Stimulated activated CD8-positive, alpha-beta memory T cell treated with anti-CD3 and anti-CD28 coated beads, Interleukin-2, amount 100 ng/mL, for 48 hours (primary cell): ENCODE data around the gene ETS1.

Experiments
- DNase-seq, 2 donors: peaks; one replicate each; pipeline ENCODE4 v3.0.0-alpha.2; 2020; ENCODE audit warnings: low read depth in 2 of 2

Gene ETS1

GRCh38 chr11:128568166-128568778 is 19.1 kb downstream of the ETS1 start:
- no peak for DNase-seq

DNA sequence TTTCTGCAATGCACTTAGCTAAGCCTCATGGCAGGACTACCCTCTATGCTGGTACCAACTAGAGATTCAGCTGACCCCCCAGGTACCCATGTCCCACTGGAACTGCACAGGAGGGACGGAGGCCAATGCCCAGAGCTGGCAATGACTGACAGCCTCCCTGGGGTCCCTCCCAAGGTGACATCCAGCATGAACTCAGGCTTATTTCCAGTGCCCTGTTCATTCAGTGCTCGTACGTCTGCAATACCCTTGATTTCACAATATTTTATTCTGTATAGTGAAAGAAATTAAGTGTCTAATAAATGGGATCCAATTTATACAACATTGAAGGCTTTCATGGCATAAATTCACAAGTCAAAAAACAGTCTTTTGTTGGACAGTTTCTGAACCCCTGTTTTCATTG is 20.2 kb downstream of the ETS1 start:
- DNase-seq: no peak

- no peak for DNase-seq
Measured at GRCh38 chr11:128565881-128566280, 21.5 kb downstream of the ETS1 start.

GRCh38 chr11:128564642-128565245 is 22.6 kb downstream of the ETS1 start:
- DNase-seq: no peak

DNA sequence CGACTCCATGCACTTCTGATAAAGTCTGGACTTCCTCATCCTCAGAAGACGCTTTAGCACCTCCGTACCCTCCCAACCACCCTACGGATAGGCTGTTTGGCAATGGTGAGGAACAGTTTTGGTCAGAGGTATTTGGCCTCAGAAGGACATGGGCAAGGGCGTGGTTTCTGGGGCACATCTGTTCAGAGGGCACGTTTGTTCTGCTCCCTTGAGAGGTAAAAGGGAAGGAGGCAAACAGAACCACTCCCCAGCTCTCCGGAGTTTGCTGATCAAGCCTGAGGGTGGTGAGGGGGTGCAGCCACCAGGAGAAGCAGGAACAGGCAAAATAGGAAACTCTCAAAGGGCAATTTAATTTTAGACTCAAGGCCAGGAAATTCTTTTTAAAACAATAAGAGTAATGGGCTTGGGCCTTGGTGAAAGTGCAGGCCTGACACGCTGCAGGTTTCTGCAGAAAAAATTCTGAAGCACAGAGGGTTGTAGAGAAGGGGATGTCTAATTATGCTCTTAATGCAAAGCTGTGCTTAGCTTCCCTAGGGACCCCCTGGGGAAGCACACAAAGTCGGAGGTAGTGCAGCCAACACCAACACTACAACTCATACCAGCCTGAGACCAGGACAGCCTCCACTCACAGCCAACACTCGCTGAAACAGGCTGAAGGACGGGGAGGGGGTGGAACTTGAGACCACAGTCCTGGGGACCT is 23.3 kb downstream of the ETS1 start:
- DNase-seq: no peak

DNA sequence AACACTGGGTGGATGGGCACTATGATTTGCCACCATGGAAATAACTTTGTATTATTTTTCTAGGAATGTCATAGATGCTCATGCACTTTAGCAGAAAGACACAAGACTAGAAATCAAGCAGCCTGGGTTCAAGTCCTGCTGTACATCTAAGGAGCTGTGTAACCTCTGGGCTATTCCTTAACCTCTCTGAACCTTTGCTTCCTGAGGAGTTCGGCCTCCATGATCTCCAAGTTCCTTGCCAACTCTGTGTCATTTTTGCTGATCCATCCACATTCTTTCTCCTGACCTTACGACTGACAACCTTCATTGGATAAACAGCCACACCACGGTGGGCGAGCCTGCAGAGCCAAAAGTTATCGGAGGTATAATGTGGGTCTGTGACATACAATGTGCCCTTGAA is 24.1 kb downstream of the ETS1 start:
- no peak for DNase-seq

DNA sequence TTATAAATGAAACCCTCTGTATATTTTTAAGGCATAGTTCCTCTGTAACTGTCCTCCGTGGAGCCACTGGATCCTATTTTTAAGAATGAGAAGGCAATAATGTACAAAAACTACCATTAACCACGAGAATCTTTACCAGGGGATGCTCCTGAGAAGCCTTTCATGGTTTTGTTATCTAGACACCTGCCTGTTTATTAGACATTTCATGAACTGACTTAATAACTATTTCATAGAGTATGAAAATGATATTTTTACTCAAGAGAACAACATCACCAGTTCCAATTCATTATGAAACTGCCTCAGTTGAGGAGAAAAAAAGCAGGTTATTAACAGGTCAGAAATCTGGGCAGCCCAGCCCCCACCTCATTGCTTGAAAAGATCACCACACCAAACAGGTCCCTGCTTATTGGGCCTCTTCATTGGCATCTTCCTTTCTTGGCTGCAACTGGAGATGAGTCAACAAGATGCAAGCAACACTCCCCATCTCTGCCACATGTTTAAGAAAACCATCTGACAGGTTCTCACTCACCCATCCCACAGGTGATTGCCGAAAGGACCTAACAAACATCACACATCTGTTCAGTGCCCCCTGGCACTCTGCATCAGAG is 27.8 kb downstream of the ETS1 start:
- DNase-seq: no peak

DNA sequence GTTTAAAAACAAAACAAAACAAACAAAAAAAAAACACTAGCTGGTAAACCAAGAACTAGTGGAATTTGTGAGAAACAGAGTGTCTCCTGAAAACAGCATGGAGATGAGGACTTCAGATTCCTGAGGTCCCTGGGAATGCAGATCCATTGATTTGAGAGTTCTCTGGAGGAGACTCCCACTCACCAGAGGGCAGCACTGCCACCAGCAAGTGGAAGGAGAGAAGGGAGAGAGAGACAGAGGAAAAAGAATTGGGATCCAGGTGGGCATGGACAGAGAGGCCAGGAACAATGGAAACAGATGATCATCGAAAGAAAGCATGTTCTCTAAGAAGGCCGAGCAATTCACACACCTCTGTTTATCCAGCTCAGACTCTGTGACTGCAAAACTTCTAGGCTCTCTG is 31.8 kb downstream of the ETS1 start:
- DNase-seq: no peak

- no peak for DNase-seq
Measured at GRCh38 chr11:128553662-128554362, 33.5 kb downstream of the ETS1 start.

DNA sequence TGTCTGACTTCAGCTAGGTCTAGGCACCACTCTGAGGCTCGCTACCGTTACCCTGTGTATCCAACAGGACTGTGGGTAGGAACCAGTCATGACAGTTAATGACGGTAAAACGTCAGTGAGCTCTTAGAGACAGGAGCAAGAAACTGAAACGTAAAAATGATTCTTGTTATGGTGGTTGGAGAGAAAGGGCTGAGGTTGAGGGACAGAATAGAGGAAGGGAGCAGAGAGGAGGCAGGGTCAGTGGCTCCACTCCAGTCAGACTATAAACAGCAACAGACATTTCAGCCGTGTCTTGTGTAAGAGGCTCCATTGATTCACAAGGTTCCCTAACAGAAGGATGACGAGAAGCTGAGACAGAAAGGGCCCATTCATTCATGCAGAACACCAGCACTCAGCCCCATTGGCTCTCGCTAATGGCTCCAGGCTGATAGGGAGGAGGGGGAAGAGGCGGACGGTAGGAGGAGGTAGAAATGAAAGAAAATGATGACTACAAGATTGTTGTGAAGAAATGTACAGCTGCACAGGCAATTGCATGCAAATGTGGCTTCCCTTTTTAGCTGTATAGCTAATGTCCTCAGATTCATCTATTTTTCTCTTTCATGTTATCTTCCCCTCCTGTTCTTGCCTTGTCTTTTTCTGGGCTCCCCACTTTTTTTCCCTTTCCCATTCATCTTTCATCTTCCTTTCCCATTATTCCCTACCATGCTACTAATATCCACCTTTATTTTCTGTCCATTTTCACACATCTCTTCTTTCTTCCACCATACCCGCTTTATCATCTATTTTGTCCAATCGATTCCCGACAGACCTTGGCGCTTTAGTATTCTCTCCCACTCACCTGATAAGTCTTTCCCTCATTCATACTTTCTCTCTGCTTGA is 34.3 kb downstream of the ETS1 start:
- DNase-seq: no peak

GRCh38 chr11:128551611-128552335 is 35.6 kb downstream of the ETS1 start:
- no peak for DNase-seq

DNA sequence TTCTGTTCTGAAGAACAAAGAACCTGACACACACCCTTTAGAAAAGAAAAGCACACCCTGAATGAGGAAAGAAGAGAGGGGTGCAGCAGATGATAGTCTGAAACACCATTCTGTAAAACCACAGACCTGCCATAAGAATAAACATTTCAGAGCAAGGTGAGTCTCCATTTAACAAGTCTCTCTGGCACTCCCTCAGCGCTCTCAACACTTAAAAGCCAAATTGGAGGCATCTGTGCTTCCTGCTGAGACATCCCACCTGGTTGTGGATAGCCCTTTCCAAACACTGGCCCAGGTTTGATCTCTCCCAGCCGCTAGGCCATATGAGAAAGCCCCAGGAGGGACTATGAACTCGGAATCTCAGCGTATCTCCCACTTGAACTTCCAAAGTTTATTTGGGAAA is 36.3 kb downstream of the ETS1 start:
- no peak for DNase-seq

DNA sequence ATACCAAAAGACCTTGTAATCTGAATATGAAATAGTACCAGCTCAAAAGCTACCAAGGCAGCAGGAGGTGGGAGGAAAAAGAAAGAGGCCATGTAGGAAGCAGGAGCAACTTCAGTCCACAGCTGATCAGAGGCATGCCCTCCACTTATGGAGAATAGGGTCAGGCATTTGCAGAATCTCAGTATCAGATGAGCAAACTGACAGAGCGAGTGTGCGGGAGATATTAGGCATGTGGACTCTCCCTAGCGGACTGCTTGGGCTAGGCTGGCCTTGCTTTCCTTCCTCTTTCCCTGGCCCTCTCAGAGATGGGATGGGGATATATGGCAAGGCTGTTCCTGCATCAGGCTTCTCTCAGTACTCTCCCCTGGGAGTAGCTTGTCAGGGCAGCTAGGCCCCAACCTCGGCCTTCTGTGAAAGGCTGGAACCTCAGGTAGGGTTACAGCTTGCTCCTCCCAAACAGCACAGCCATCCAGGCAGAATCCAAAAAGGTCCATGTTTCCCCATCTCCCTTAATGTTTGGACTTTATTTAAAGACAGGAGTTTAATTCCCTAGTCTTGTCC is 37.0 kb downstream of the ETS1 start:
- DNase-seq: no peak

DNA sequence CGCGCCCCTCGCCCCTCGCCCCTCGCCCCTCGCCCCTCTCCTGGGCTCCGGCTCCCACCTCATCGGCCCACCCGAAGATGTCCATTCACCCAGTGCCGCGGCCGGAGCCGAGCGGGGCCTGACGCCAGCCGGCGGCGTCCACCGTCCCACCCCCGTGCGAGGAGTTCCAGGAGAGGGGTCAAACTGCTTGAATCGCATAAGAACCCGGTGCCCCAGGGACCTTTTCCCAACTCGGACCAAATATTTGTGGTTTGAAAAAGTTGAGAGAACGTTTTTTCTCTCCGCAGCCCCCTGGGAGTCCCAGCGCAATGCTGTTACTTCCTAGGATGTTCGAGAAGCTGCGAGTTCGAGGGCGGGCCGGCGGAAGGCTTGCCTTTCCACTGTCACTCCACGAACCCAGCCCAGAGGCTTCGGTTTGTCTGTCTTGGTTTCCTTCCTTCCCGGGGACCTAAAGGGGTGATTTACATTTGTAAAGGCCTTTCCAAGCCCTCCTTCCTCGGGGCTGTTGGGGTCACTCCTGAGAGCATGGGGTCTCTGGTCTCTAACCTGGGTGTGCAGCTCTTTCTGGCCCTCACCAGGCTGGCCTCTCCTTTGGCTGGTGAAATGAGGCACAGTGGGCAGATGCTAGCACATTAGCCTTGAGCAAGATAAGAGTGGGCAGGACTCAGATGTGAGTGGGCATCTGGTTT is 38.0 kb downstream of the ETS1 start:
- DNase-seq: no peak

GRCh38 chr11:128548649-128549255 is 38.6 kb downstream of the ETS1 start:
- DNase-seq: no peak

DNA sequence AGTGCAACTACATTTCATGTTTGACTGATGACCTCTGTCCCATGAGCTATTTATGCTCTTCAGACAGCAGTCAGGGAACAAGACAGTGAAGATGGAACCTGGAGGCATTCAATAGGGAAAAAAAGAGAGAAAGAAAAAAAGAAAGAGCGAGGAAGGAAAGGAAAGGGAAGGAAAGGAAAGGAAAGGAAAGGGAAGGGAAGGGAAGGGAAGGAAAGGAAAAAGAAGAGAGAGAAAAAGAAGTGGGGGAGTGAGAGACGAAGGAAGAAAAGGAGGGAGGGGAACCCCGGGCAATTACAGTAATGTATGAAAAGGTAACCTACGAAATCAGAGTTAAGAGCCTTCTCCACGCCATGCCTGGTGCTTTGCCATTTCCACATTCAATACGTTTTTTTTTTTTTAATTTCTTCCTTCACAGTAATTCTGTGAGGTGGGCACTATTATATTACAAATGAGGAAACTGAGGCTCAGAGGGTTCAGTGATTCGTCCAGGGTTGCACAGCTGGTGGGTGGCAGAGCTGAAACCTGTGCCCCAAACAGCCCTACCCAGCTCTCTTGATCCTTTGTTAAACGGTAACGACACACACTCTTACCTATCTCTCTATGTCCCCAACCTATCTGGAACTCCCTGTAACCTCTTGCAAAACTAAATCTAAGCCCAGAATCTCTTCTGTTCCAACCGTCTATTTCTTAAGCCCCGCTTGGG is 39.3 kb downstream of the ETS1 start:
- DNase-seq: no peak

DNA sequence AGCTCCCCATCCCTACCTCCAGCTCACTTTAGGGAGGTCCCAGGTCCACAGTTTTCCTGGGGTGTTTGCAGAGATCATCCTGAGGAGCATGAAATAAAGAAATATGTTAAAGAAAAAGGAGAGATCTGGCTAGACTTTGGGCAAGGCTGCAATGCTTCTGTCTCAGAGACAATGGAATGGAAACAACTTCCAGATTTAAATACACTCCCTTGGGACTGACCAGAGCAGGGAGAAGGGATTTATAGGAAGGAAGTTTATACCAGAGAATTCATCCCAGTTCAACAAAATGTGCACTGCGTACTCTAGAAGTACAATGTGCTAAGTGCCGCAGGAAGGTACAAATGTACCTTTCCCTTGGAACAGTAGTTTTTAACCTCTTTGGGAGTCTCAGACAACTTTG is 40.4 kb downstream of the ETS1 start:
- DNase-seq: no peak

DNA sequence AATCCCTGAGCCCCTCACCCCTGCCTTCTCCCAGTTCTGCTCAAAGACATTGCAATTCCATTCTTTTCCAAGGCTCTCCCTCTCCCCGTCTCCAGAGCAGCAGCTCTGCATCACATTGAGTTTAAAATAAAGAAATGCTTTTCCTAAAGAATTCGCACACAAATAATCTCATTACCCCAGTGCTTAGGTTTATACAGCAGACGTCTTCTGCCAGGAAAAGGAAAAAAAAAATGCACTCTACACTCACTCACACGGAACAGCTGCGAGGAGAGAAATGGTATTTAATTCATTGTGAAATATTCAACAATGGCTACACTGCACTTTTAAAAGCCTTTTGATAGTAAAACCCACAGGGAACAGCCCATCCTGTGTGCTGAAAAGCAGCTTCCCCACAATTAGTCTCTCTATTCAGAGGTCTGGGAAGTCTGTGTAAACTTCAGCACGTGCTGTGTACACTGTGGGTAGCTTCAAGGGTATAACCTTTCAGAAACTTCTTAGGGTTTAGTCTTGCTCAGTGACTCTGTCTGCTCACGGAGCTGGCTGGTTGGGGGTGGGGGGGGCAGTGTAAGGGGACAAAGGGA is 42.8 kb downstream of the ETS1 start:
- DNase-seq: no peak
